Gastrocnemius medialis (tissue), 4 donors: ENCODE measurements around the gene NECAB3.

Experiments
- POLR2A ChIP-seq, 2 donors: fragments of 450-650 bp; IDR thresholded peaks; one replicate each; pipeline ENCODE4 v1.6.1; 2017; ENCODE audit warnings: antibody characterized with exemption in 2 of 2, mild to moderate bottlenecking in 2 of 2, moderate library complexity in 2 of 2
- TF ChIP-seq, protein P1 (sequence below), 5 experiments: fragments of 450-650 bp in 3 of 5; fragments of 200-600 bp in 2 of 5; sonication (generic) in 2 of 5; IDR thresholded peaks in 4 of 5; conservative IDR thresholded peaks in 1 of 5; 1 replicate in 4 of 5; 2 replicates in 1 of 5; pipeline ENCODE4 v1.5.1; 2016 to 2019; ENCODE audit warnings: antibody characterized with exemption in 5 of 5, mild to moderate bottlenecking in 3 of 5, moderate library complexity in 3 of 5

DNA sequence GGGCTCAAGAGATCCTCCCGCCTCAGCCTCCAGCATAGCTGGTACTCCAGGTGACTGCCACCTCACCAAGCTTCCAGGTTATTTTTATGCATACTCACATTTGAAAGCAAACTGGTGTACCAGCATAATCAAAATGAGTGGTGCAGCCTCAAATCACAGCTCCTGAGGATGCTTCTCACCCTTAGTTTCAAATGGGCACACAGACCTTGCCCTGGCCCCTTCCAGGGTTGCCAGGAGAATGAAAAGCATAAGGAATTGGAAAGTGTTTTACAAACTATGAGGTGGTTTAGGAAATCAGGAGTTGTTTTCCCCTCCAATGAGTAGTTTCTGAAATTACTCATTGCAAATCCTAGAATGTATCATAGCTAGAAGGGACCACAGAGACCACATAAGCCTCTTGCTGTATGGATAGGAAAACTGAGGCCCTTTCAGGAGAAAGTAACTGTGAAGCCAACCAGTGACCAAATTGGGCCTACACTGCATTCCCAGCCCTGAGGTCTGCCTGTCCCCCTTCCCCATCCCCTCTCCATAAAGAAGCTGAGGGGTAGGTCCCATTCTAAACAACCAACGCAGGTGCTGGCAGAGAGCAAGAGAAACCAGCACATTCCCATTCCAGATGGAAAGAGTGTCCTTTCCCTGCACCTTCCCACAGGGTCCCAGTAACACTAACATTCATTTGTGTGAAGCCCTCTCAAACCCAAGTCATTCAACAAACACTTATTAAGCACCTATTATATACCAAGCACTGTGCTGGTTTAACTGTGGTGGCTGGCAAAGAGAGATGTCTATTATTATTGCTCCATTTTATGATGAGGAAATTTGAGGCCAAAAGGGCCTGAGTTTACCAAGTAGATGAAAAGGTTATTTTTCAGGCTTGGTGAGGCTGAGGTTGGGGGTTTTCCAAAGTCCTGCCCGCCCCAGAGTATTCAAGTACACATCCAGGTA is 14.0 kb upstream of the NECAB3 start:
- TF ChIP-seq, protein P1, sequence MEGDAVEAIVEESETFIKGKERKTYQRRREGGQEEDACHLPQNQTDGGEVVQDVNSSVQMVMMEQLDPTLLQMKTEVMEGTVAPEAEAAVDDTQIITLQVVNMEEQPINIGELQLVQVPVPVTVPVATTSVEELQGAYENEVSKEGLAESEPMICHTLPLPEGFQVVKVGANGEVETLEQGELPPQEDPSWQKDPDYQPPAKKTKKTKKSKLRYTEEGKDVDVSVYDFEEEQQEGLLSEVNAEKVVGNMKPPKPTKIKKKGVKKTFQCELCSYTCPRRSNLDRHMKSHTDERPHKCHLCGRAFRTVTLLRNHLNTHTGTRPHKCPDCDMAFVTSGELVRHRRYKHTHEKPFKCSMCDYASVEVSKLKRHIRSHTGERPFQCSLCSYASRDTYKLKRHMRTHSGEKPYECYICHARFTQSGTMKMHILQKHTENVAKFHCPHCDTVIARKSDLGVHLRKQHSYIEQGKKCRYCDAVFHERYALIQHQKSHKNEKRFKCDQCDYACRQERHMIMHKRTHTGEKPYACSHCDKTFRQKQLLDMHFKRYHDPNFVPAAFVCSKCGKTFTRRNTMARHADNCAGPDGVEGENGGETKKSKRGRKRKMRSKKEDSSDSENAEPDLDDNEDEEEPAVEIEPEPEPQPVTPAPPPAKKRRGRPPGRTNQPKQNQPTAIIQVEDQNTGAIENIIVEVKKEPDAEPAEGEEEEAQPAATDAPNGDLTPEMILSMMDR (IDR thresholded peaks at IDR 0.05 in 4 of 5, conservative IDR thresholded peaks at IDR 0.05 in 1 of 5) = no peak
- TF ChIP-seq POLR2A (IDR thresholded peaks at IDR 0.05) = no peak
